ENCODE measurements around the gene TMEM63A. TPM values are rescaled to one million over a fixed set of nuclear protein-coding genes. Genes with fewer than 3 reads are reported as not detected.

Gene TMEM63A
- total and polyA plus RNA-seq, 2 of the 13 experiments (the other 11 are each of a cell fraction or from before 2014, with no cell fraction given), result 23.9 to 53.3 TPM

DNA sequence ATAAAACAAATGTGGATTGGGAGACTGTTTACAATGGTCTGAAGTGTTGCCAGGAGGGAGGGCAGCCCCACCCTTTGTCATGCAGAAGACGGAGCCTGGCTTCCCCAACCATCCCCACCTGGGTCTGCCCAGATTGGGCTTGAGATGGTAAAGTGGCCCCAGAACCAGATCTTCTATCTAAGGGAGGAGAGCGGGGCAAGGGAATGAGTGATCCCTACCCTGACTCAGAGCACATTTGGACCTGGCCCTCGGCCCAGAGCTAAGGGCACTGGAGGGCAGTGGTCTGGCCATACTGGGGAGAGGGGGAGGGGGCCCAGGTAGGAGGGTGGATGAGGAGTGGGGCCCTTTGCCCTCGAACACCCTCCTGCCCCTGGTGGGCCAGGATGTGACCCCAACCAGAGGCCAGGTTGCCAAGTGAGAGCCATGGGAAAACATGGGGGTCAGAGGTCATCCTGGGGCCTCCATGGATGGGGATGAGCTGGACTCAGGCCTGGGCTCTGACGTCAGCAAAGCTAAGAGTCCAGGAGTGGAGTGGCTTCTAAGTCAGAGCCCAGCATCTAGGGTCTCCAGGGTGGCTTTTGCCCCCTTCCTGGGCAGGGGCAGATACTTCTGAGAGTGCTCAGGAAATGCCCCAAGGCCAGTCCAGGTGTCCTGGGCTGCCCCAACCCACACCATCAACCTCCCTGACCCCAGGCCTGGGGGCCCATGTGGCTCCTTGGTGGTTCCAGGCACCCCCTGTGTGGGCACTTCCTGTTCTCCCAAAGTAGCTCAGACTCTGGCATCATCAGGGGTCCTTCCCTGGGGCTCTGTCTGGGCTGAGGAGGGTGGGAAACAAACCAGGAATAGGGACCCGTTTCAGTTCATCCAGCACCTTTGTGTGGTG, 8.4 kb upstream of the TMEM63A start (continued):
- TF ChIP-seq KMT2B (CRISPR knock-in tag; IDR thresholded peaks at IDR 0.05) (no peak), NR3C1 (CRISPR knock-in tag; IDR thresholded peaks at IDR 0.05) (no peak), PCBP1 (IDR thresholded peaks at IDR 0.05; ENCODE audit: borderline replicate concordance, low read depth, low read length) (0 out of 2 replicates have a peak, but pooled peaks have one; percentile 73), POGZ (CRISPR knock-in tag; IDR thresholded peaks at IDR 0.05) (no peak; the same call in 1 of the 2 replicates), ZFP82 (CRISPR knock-in tag; IDR thresholded peaks at IDR 0.05; ENCODE audit: borderline replicate concordance) (no peak), BORCS8-MEF2B (CRISPR knock-in tag; IDR thresholded peaks at IDR 0.05) (no peak), ATF7-NPFF (CRISPR knock-in tag; IDR thresholded peaks at IDR 0.05; ENCODE audit: low read depth) (0 out of 2 replicates have a peak, but pooled peaks have one; percentile 35), XBP1 (CRISPR knock-in tag; IDR thresholded peaks at IDR 0.05) (no peak), SALL1 (CRISPR knock-in tag; IDR thresholded peaks at IDR 0.05) (0 out of 2 replicates have a peak, but pooled peaks have one; percentile 26), KDM2A (CRISPR knock-in tag; IDR thresholded peaks at IDR 0.05; ENCODE audit: borderline replicate concordance, low read depth) (no peak), JUNB (CRISPR knock-in tag; IDR thresholded peaks at IDR 0.05; ENCODE audit: borderline replicate concordance) (no peak), DZIP1 (CRISPR knock-in tag; IDR thresholded peaks at IDR 0.05) (no peak), RXRB (CRISPR knock-in tag; IDR thresholded peaks at IDR 0.05; ENCODE audit: borderline replicate concordance) (peak; percentile 66; the same call in 1 of the 2 replicates), CC2D1A (CRISPR knock-in tag; IDR thresholded peaks at IDR 0.05) (no peak), ZNF773 (CRISPR knock-in tag; IDR thresholded peaks at IDR 0.05; ENCODE audit: borderline replicate concordance) (no peak), ZNF572 (CRISPR knock-in tag; IDR thresholded peaks at IDR 0.05) (no peak), ZNF704 (CRISPR knock-in tag; IDR thresholded peaks at IDR 0.05; ENCODE audit: borderline replicate concordance) (no peak), ZNF136 (CRISPR knock-in tag; IDR thresholded peaks at IDR 0.05; ENCODE audit: low read depth) (no peak), ZNF644 (CRISPR knock-in tag; IDR thresholded peaks at IDR 0.05; ENCODE audit: low read depth) (0 out of 2 replicates have a peak, but pooled peaks have one; percentile 50), HNF4A (CRISPR knock-in tag; IDR thresholded peaks at IDR 0.05) (peak; percentile 46), ZNF101 (CRISPR knock-in tag; IDR thresholded peaks at IDR 0.05; ENCODE audit: borderline replicate concordance, low read depth) (no peak)
- TF ChIP-seq, protein P1, sequence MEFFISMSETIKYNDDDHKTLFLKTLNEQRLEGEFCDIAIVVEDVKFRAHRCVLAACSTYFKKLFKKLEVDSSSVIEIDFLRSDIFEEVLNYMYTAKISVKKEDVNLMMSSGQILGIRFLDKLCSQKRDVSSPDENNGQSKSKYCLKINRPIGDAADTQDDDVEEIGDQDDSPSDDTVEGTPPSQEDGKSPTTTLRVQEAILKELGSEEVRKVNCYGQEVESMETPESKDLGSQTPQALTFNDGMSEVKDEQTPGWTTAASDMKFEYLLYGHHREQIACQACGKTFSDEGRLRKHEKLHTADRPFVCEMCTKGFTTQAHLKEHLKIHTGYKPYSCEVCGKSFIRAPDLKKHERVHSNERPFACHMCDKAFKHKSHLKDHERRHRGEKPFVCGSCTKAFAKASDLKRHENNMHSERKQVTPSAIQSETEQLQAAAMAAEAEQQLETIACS (CRISPR knock-in tag; IDR thresholded peaks at IDR 0.05), result no peak
- TF ChIP-seq, protein P2, sequence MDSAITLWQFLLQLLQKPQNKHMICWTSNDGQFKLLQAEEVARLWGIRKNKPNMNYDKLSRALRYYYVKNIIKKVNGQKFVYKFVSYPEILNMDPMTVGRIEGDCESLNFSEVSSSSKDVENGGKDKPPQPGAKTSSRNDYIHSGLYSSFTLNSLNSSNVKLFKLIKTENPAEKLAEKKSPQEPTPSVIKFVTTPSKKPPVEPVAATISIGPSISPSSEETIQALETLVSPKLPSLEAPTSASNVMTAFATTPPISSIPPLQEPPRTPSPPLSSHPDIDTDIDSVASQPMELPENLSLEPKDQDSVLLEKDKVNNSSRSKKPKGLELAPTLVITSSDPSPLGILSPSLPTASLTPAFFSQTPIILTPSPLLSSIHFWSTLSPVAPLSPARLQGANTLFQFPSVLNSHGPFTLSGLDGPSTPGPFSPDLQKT (CRISPR knock-in tag; IDR thresholded peaks at IDR 0.05; ENCODE audit: borderline replicate concordance), result no peak

Data from HepG2 (cell line).